Fibroblast of lung (primary cell): Measurements from ENCODE around the gene STON2. TPM values are rescaled to one million over a fixed set of nuclear protein-coding genes. Genes with fewer than 3 reads are reported as not detected.

Experiments used
- DNase-seq, 2 donors: peaks; one replicate each; pipeline versions ENCODE4 v3.0.0 to v3.0.0-alpha.2; 2010; ENCODE audit warnings: low read depth in 2 of 2
- H2AFZ ChIP-seq: 2 replicates; pipeline ENCODE4 v1.5.1; 2012; ENCODE audit warnings: low read length, control low read depth, inconsistent platforms
- H3K27ac ChIP-seq: 2 replicates; pipeline ENCODE4 v1.5.1; 2011; ENCODE audit warnings: low read length, control low read depth; ENCODE audit not compliant: insufficient read depth
- H3K27me3 ChIP-seq: 2 replicates; pipeline ENCODE4 v1.5.1; 2011; ENCODE audit warnings: mild to moderate bottlenecking, low read length; ENCODE audit not compliant: control insufficient read depth, insufficient read depth
- H3K36me3 ChIP-seq: 2 replicates; pipeline ENCODE4 v1.5.1; 2011; ENCODE audit warnings: low read length; ENCODE audit not compliant: control insufficient read depth, insufficient read depth
- H3K4me1 ChIP-seq: 2 replicates; pipeline ENCODE4 v1.5.1; 2011; ENCODE audit warnings: low read length; ENCODE audit not compliant: control insufficient read depth, insufficient read depth; ENCODE audit errors: extremely low read depth
- H3K4me2 ChIP-seq: 2 replicates; pipeline ENCODE4 v1.5.1; 2011; ENCODE audit warnings: low read length, control low read depth; ENCODE audit not compliant: insufficient read depth; ENCODE audit errors: extremely low read depth
- H3K4me3 ChIP-seq, 4 experiments: fragments of 200-600 bp in 1 of 4; sonication (generic) in 1 of 4; replicated peaks in 1 of 4; 2 replicates each; pipeline ENCODE4 v1.5.1; 2011 to 2016; ENCODE audit warnings: low read length in 4 of 4, low read depth in 3 of 4, mild to moderate bottlenecking in 3 of 4, control low read depth in 2 of 4, inconsistent platforms in 1 of 4, mixed read lengths in 1 of 4; ENCODE audit not compliant: insufficient read depth in 1 of 4; ENCODE audit errors: control extremely low read depth in 1 of 4
- H3K79me2 ChIP-seq: 2 replicates; pipeline ENCODE4 v1.5.1; 2012; ENCODE audit warnings: mild to moderate bottlenecking, low read length, inconsistent platforms; ENCODE audit not compliant: control insufficient read depth, insufficient read depth
- H3K9ac ChIP-seq: 2 replicates; pipeline ENCODE4 v1.5.1; 2011; ENCODE audit warnings: mild to moderate bottlenecking, low read length, control low read depth; ENCODE audit not compliant: insufficient read depth
- H3K9me3 ChIP-seq: 2 replicates; pipeline ENCODE4 v1.5.1; 2012; ENCODE audit warnings: low read depth, low read length; ENCODE audit not compliant: control insufficient read depth, insufficient read depth
- H4K20me1 ChIP-seq: 2 replicates; pipeline ENCODE4 v1.5.1; 2011; ENCODE audit warnings: low read length; ENCODE audit not compliant: control insufficient read depth, insufficient read depth; ENCODE audit errors: extremely low read depth
- EZH2 ChIP-seq: IDR thresholded peaks from 2 replicates; pipeline ENCODE4 v1.5.1; 2012; ENCODE audit warnings: low read length, control low read depth, mild to moderate bottlenecking; ENCODE audit errors: missing control alignments
- polyA plus RNA-seq, 2 donors: library from polyadenylated mRNA; depleted of rRNA in 1 of 2; stranded (reverse) in 1 of 2; unstranded in 1 of 2; fragments of >200 nt; gene quantifications; 2 replicates each; pipeline ENCODE4 v1.2.1, GENCODE V29; 2011 to 2012; ENCODE audit warnings: missing spikeins in 1 of 2
- total RNA-seq: library from RNA; depleted of rRNA; stranded (reverse); fragments of >200 nt; gene quantifications from 2 replicates; pipeline ENCODE4 v1.2.1, GENCODE V29; 2014
- TF ChIP-seq, protein P1 (sequence below), 2 donors: IDR thresholded peaks in 1 of 2; conservative IDR thresholded peaks in 1 of 2; 1 replicate in 1 of 2; 2 replicates in 1 of 2; pipeline ENCODE4 v1.5.1; 2011 to 2012; ENCODE audit warnings: low read length in 2 of 2, control low read depth in 1 of 2, inconsistent platforms in 1 of 2, low read depth in 1 of 2, mild to moderate bottlenecking in 1 of 2

STON2 gene
- total and polyA plus RNA-seq, 2 donors (not counting 1 experiment from before 2014, with no cell fraction given): 1.5 to 52.5 TPM

DNA sequence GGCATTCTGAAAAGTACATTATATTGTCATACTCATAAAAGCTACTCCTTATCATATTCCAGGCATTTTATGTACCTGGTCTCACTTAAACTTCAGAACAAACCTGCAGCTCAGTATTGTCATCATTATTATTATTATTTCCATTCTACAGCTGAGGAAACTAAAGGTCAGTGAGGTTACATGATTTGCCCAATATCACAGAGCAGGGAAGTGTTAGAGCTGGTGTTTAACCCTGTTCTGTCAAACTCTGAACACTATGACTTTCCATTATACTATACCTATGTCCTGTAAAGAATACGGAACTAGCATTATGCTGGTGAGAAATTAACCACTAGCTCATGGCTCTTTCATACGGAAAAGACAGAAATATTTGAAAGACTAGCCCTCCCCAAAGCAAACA is 56.4 kb downstream of the STON2 start:
- Histone ChIP-seq H3K27me3 (no peaks in the 10 kb centered on the region), H3K27ac (no peak overlapping the region), H2AFZ (no peak overlapping the region), H3K4me1 (no peaks in the 10 kb centered on the region), H3K9me3 (no peaks in the 10 kb centered on the region), H3K9ac (no peak overlapping the region), H3K36me3 (no peaks in the 10 kb centered on the region), H3K4me2 (no peak overlapping the region), H3K79me2 (no peaks in the 10 kb centered on the region), H4K20me1 (no peaks in the 10 kb centered on the region), H3K4me3 (no peak overlapping the region)
- no peak for TF ChIP-seq EZH2
- TF ChIP-seq, protein P1, sequence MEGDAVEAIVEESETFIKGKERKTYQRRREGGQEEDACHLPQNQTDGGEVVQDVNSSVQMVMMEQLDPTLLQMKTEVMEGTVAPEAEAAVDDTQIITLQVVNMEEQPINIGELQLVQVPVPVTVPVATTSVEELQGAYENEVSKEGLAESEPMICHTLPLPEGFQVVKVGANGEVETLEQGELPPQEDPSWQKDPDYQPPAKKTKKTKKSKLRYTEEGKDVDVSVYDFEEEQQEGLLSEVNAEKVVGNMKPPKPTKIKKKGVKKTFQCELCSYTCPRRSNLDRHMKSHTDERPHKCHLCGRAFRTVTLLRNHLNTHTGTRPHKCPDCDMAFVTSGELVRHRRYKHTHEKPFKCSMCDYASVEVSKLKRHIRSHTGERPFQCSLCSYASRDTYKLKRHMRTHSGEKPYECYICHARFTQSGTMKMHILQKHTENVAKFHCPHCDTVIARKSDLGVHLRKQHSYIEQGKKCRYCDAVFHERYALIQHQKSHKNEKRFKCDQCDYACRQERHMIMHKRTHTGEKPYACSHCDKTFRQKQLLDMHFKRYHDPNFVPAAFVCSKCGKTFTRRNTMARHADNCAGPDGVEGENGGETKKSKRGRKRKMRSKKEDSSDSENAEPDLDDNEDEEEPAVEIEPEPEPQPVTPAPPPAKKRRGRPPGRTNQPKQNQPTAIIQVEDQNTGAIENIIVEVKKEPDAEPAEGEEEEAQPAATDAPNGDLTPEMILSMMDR (conservative IDR thresholded peaks at IDR 0.05 in 1 of 2, IDR thresholded peaks at IDR 0.05 in 1 of 2; ENCODE audit: low read depth in 1 of 2, low read length in 2 of 2): no peak
- DNase-seq: no peak

DNA sequence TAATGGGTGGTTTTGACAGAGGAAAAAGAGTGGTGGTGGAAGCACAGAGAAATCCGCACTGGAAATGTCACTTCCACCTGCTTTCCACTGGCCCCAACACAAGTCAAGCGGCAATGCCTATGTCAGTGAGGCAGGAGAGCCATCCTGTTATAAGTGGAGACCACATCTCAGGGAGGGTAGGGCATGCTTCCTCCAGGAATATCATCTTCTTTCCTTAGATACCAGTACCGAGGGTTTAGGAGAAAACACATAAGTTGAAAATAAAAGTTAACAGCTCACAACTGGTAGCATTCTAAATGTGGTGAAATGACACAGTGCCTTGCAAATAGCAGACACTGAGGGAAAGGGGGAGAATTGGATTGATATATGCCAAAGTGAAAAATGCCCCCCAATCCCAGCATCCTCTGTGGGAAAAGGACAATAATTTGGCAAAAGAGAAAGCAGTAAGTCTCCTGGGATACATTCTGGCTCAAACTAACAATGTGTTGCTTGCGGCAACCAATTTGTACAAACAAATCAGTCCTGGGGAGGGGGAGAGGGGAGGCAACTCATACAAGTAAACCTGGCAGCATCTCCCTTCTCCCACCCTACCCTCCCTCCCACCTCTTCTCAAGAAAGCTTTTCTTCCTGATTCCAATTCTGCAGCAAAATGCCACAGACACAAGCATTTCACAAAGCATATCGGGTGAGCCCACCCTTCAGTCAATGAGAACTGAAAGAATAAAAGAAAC is 57.1 kb downstream of the STON2 start:
- H3K36me3 ChIP-seq: no peaks in the 10 kb centered on the region
- no peak overlapping the region for H3K27ac ChIP-seq
- DNase-seq: no peak
- no peaks in the 10 kb centered on the region for H4K20me1 ChIP-seq
- H3K4me3 ChIP-seq: no peak overlapping the region
- H3K79me2 ChIP-seq: no peaks in the 10 kb centered on the region
- no peaks in the 10 kb centered on the region for H3K4me1 ChIP-seq
- H3K27me3 ChIP-seq: no peaks in the 10 kb centered on the region
- no peak overlapping the region for H3K4me2 ChIP-seq
- no peak for TF ChIP-seq EZH2
- TF ChIP-seq, protein P1 (conservative IDR thresholded peaks at IDR 0.05 in 1 of 2, IDR thresholded peaks at IDR 0.05 in 1 of 2; ENCODE audit: low read depth in 1 of 2, low read length in 2 of 2): no peak
- no peaks in the 10 kb centered on the region for H3K9me3 ChIP-seq
- no peak overlapping the region for H2AFZ ChIP-seq
- H3K9ac ChIP-seq: no peak overlapping the region

DNA sequence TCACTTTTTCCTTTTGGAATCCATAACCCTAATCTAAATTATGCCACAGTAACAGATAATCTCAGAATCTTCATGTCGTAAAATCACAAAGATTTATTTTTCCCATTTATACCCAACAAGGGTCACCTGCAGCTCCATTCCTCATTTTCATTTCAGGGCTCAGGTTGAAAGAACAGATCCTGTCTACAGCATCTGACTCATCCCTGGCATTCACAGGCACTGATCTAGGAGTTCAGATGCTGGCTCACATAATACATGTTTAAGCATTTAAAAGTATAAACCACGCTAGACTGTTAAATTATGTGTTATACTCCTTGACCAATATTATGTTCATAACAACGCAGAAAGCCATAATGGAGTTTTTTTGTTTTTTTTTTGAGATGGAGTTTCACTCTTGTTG is 58.3 kb downstream of the STON2 start:
- Histone ChIP-seq H3K36me3 (no peaks in the 10 kb centered on the region), H3K27me3 (no peaks in the 10 kb centered on the region), H3K27ac (no peak overlapping the region), H4K20me1 (no peaks in the 10 kb centered on the region), H3K9me3 (no peaks in the 10 kb centered on the region), H3K4me3 (no peak overlapping the region), H3K4me2 (no peak overlapping the region), H3K9ac (no peak overlapping the region), H2AFZ (no peak overlapping the region), H3K79me2 (no peaks in the 10 kb centered on the region), H3K4me1 (no peaks in the 10 kb centered on the region)
- DNase-seq: no peak
- no peak for TF ChIP-seq EZH2
- TF ChIP-seq, protein P1 (conservative IDR thresholded peaks at IDR 0.05 in 1 of 2, IDR thresholded peaks at IDR 0.05 in 1 of 2; ENCODE audit: low read depth in 1 of 2, low read length in 2 of 2): no peak
